GM23338 (cell line): ENCODE results near the gene TBCC. TPM values are rescaled to one million over a fixed set of nuclear protein-coding genes. Genes with fewer than 3 reads are reported as not detected.
"Not testable (repeated sequence)": the region's sequence is repeated elsewhere in the genome, so short reads cannot be mapped to it uniquely, and the experiment has no call there.

Experiments used
- ATAC-seq: fragments of 200-7000 bp; cut with Tn5 transposase; 3 replicates; pipeline ENCODE4 v1.9.1; 2020
- DNase-seq: peaks from one replicate; pipeline ENCODE4 v3.0.0-alpha.2; 2015; ENCODE audit warnings: low spot score
- H2AFZ ChIP-seq: fragments of 200-600 bp; sonication (generic); 2 replicates; pipeline ENCODE4 v1.8.0; 2016; ENCODE audit warnings: antibody characterized with exemption, mild to moderate bottlenecking, moderate library complexity
- H3F3A ChIP-seq: fragments of 200-600 bp; sonication (generic); replicated peaks from 2 replicates; pipeline ENCODE4 v1.8.0; 2017; ENCODE audit warnings: antibody characterized with exemption, mixed run types, low read depth
- H3K27ac ChIP-seq: fragments of 200-600 bp; sonication (generic); 2 replicates; pipeline ENCODE4 v1.6.1; 2016; ENCODE audit warnings: low read depth
- H3K27me3 ChIP-seq: fragments of 200-600 bp; sonication (generic); 2 replicates; pipeline ENCODE4 v1.8.0; 2016; ENCODE audit warnings: mild to moderate bottlenecking, mixed run types, moderate library complexity; ENCODE audit not compliant: insufficient read depth
- H3K36me3 ChIP-seq: fragments of 200-600 bp; sonication (generic); 2 replicates; pipeline ENCODE4 v1.8.0; 2016; ENCODE audit warnings: mild to moderate bottlenecking; ENCODE audit not compliant: insufficient read depth
- H3K4me1 ChIP-seq: fragments of 200-600 bp; sonication (generic); 2 replicates; pipeline ENCODE4 v1.8.0; 2016; ENCODE audit warnings: mild to moderate bottlenecking, moderate library complexity; ENCODE audit not compliant: insufficient read depth
- H3K4me2 ChIP-seq: fragments of 200-600 bp; sonication (generic); 2 replicates; pipeline ENCODE4 v1.7.1; 2017; ENCODE audit warnings: mixed run types
- H3K4me3 ChIP-seq: fragments of 200-600 bp; sonication (generic); 2 replicates; pipeline ENCODE4 v1.6.1; 2016; ENCODE audit warnings: mixed run types
- H3K79me2 ChIP-seq: fragments of 200-600 bp; sonication (generic); replicated peaks from 2 replicates; pipeline ENCODE4 v1.8.0; 2017; ENCODE audit warnings: mild to moderate bottlenecking; ENCODE audit not compliant: insufficient read depth
- H3K9me2 ChIP-seq: fragments of 200-600 bp; sonication (generic); 2 replicates; pipeline ENCODE4 v1.8.0; 2017; ENCODE audit not compliant: insufficient read depth
- H4K20me1 ChIP-seq: fragments of 200-600 bp; sonication (generic); replicated peaks from 2 replicates; pipeline ENCODE4 v1.8.0; 2017; ENCODE audit warnings: mild to moderate bottlenecking; ENCODE audit not compliant: insufficient read depth
- H3K27ac Mint-ChIP-seq: 2 replicates; pipeline ENCODE4 v1.8.0; 2020; ENCODE audit warnings: inconsistent platforms, mild to moderate bottlenecking, moderate library complexity, mixed read lengths
- H3K27me3 Mint-ChIP-seq: 3 replicates; pipeline ENCODE4 v1.8.0; 2022; ENCODE audit warnings: low read depth, mild to moderate bottlenecking, moderate library complexity, mixed read lengths, inconsistent platforms; ENCODE audit not compliant: insufficient read depth, poor library complexity
- H3K36me3 Mint-ChIP-seq: 3 replicates; pipeline ENCODE4 v1.8.0; 2021; ENCODE audit warnings: low read depth, mild to moderate bottlenecking, inconsistent platforms, moderate library complexity, mixed read lengths
- H3K4me1 Mint-ChIP-seq: 3 replicates; pipeline ENCODE4 v1.8.0; 2020; ENCODE audit warnings: mild to moderate bottlenecking, inconsistent platforms, mixed read lengths
- H3K4me3 Mint-ChIP-seq: 3 replicates; pipeline ENCODE4 v1.8.0; 2021; ENCODE audit warnings: moderate library complexity, mild to moderate bottlenecking, inconsistent platforms, mixed read lengths
- H3K9me3 Mint-ChIP-seq: 3 replicates; pipeline ENCODE4 v1.8.0; 2020; ENCODE audit warnings: moderate library complexity, mild to moderate bottlenecking, inconsistent platforms, mixed read lengths
- POLR2AphosphoS5 ChIP-seq: IDR thresholded peaks from 2 replicates; pipeline ENCODE4 v1.6.1; 2016; ENCODE audit warnings: antibody characterized with exemption, low read depth
- REST ChIP-seq: IDR thresholded peaks from one replicate; pipeline ENCODE4 v1.6.1; 2018; ENCODE audit warnings: antibody characterized with exemption; ENCODE audit not compliant: unreplicated experiment
- STAT1 ChIP-seq: IDR thresholded peaks from one replicate; pipeline ENCODE4 v1.6.1; 2016; ENCODE audit warnings: antibody characterized with exemption; ENCODE audit not compliant: unreplicated experiment
- ZNF331 ChIP-seq: fragments of 250-450 bp; sonication (Bioruptor Pico); IDR thresholded peaks from 2 replicates; pipeline ENCODE4 v1.5.0; 2020; ENCODE audit warnings: low read depth, mild to moderate bottlenecking, moderate library complexity
- polyA plus RNA-seq: library from polyadenylated mRNA; unstranded; fragments of >200 nt; fragmentation: Nextera tagmentation; extraction: Ambion mirVana; gene quantifications from 2 replicates; pipeline ENCODE4 v1.2.1, GENCODE V29; 2016
- total RNA-seq: library from RNA; depleted of rRNA; stranded (reverse); fragments of >200 nt; shearing (Covaris generic); gene quantifications from 2 replicates; pipeline ENCODE4 v1.2.3, GENCODE V29; 2014
- TF ChIP-seq, protein P1 (sequence below), 2 experiments: fragments of 200-600 bp in 1 of 2; sonication (generic) in 1 of 2; conservative IDR thresholded peaks; 2 replicates each; pipeline versions ENCODE4 v1.5.1 to v1.6.1; 2016 to 2017; ENCODE audit warnings: antibody characterized with exemption in 2 of 2, low read depth in 2 of 2, mild to moderate bottlenecking in 2 of 2, moderate library complexity in 1 of 2

TBCC gene
- total and polyA plus RNA-seq, 2 experiments from 2014 or later = 45.0 to 48.3 TPM

GRCh38 chr6:42777126-42777822 lies 31.4 kb upstream of the TBCC start:
- Histone ChIP-seq H3F3A (0 out of 2 replicates have a peak, but pooled peaks cover 9% of the 10 kb centered on the region), H2AFZ (no peak overlapping the region), H3K4me3 (no peak overlapping the region), H3K9me2 (no peaks in the 10 kb centered on the region), H3K36me3 (no peaks in the 10 kb centered on the region), H4K20me1 (no peaks in the 10 kb centered on the region), H3K27ac (no peak overlapping the region), H3K79me2 (peaks cover 7% of the 10 kb centered on the region; the same call in 1 of the 2 replicates), H3K27me3 (no peaks in the 10 kb centered on the region), H3K4me2 (no peak overlapping the region), H3K4me1 (peaks cover 5% of the 10 kb centered on the region)
- H3K36me3 Mint-ChIP-seq = no peaks in the 10 kb centered on the region
- ATAC-seq (no peak), DNase-seq (no peak)
- no peak overlapping the region; the same call in 1 of the 2 replicates for H3K27ac Mint-ChIP-seq
- H3K27me3 Mint-ChIP-seq = peaks cover 23% of the 10 kb centered on the region
- H3K9me3 Mint-ChIP-seq = no peaks in the 10 kb centered on the region; the same call in 2 of the 3 replicates
- no peak overlapping the region for H3K4me3 Mint-ChIP-seq
- no peak for TF ChIP-seq REST
- TF ChIP-seq, protein P1, sequence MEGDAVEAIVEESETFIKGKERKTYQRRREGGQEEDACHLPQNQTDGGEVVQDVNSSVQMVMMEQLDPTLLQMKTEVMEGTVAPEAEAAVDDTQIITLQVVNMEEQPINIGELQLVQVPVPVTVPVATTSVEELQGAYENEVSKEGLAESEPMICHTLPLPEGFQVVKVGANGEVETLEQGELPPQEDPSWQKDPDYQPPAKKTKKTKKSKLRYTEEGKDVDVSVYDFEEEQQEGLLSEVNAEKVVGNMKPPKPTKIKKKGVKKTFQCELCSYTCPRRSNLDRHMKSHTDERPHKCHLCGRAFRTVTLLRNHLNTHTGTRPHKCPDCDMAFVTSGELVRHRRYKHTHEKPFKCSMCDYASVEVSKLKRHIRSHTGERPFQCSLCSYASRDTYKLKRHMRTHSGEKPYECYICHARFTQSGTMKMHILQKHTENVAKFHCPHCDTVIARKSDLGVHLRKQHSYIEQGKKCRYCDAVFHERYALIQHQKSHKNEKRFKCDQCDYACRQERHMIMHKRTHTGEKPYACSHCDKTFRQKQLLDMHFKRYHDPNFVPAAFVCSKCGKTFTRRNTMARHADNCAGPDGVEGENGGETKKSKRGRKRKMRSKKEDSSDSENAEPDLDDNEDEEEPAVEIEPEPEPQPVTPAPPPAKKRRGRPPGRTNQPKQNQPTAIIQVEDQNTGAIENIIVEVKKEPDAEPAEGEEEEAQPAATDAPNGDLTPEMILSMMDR (conservative IDR thresholded peaks at IDR 0.05; ENCODE audit: low read depth in 2 of 2) = no peak
- no peak for TF ChIP-seq POLR2AphosphoS5
- no peak for TF ChIP-seq ZNF331
- no peak for TF ChIP-seq STAT1
- peaks cover 38% of the 10 kb centered on the region for H3K4me1 Mint-ChIP-seq

GRCh38 chr6:42774821-42775487 lies 29.1 kb upstream of the TBCC start:
- not testable (repeated sequence) for H3K27ac Mint-ChIP-seq, H3F3A ChIP-seq, DNase-seq, H2AFZ ChIP-seq, H3K4me2 ChIP-seq, H4K20me1 ChIP-seq, H3K27me3 ChIP-seq, H3K9me2 ChIP-seq, H3K27ac ChIP-seq, H3K9me3 Mint-ChIP-seq, H3K36me3 Mint-ChIP-seq, H3K4me3 ChIP-seq, H3K36me3 ChIP-seq, ATAC-seq, H3K79me2 ChIP-seq, H3K4me3 Mint-ChIP-seq
- H3K4me1 Mint-ChIP-seq = peaks cover 46% of the 10 kb centered on the region
- H3K4me1 ChIP-seq = peaks cover 14% of the 10 kb centered on the region
- peaks cover 22% of the 10 kb centered on the region for H3K27me3 Mint-ChIP-seq
